Osteoblast (primary cell): ENCODE data around the gene CD300LD. TPM values are rescaled to one million over a fixed set of nuclear protein-coding genes. Genes with fewer than 3 reads are reported as not detected.

Experiments used
- DNase-seq: peaks from one replicate; pipeline ENCODE4 v3.0.0; 2011; ENCODE audit warnings: low spot score, mixed read lengths; ENCODE audit not compliant: insufficient read length; ENCODE audit errors: missing footprints
- H2AFZ ChIP-seq: 2 replicates; pipeline ENCODE4 v1.6.0; 2011; ENCODE audit warnings: mild to moderate bottlenecking, low read length
- H3K27ac ChIP-seq: 2 replicates; pipeline ENCODE4 v1.5.1; 2011; ENCODE audit warnings: mild to moderate bottlenecking, low read depth, low read length, moderate library complexity
- H3K27me3 ChIP-seq: 2 replicates; pipeline ENCODE4 v1.6.0; 2012; ENCODE audit warnings: mild to moderate bottlenecking, control low read depth, inconsistent platforms, low read length, moderate library complexity; ENCODE audit not compliant: insufficient read depth
- H3K36me3 ChIP-seq: 2 replicates; pipeline ENCODE4 v1.5.1; 2011; ENCODE audit warnings: mild to moderate bottlenecking, low read length, control low read depth, moderate library complexity; ENCODE audit not compliant: insufficient read depth
- H3K4me1 ChIP-seq: 2 replicates; pipeline ENCODE4 v1.5.1; 2011; ENCODE audit warnings: mild to moderate bottlenecking, low read length, control low read depth, moderate library complexity; ENCODE audit not compliant: insufficient read depth
- H3K4me2 ChIP-seq: 2 replicates; pipeline ENCODE4 v1.6.0; 2011; ENCODE audit warnings: mild to moderate bottlenecking, low read length; ENCODE audit not compliant: insufficient read depth
- H3K4me3 ChIP-seq: fragments of 200-600 bp; sonication (generic); 3 replicates; pipeline ENCODE4 v1.5.1; 2012; ENCODE audit warnings: mild to moderate bottlenecking, low read length, inconsistent platforms; ENCODE audit not compliant: insufficient read depth
- H3K79me2 ChIP-seq: 2 replicates; pipeline ENCODE4 v1.6.0; 2012; ENCODE audit warnings: mild to moderate bottlenecking, low read length, control low read depth, inconsistent platforms; ENCODE audit not compliant: insufficient read depth
- H3K9me3 ChIP-seq: 2 replicates; pipeline ENCODE4 v1.5.1; 2011; ENCODE audit warnings: low read depth, low read length, control low read depth
- H4K20me1 ChIP-seq: 2 replicates; pipeline ENCODE4 v1.6.0; 2012; ENCODE audit warnings: mild to moderate bottlenecking, low read length, control low read depth; ENCODE audit not compliant: insufficient read depth
- CTCF ChIP-seq: IDR thresholded peaks from 2 replicates; pipeline ENCODE4 v1.5.1; 2011; ENCODE audit warnings: mild to moderate bottlenecking, low read depth, low read length, moderate library complexity; ENCODE audit errors: extremely low read depth
- total RNA-seq: library from RNA; depleted of rRNA; stranded (reverse); fragments of >200 nt; gene quantifications from 2 replicates; pipeline ENCODE4 v1.2.3, GENCODE V29; 2012

Gene CD300LD
- total RNA-seq, 1 donor = not detected

- Histone ChIP-seq H4K20me1 (no peaks in the 10 kb centered on the region), H3K27ac (no peak overlapping the region)
Observed at GRCh38 chr17:74555427-74555940, 36.6 kb downstream of the CD300LD start.

GRCh38 chr17:74554909-74555308 lies 37.2 kb downstream of the CD300LD start:
- no peaks in the 10 kb centered on the region for H3K79me2 ChIP-seq
- H3K27ac ChIP-seq = no peak overlapping the region
- no peak for TF ChIP-seq CTCF
- no peaks in the 10 kb centered on the region for H4K20me1 ChIP-seq
- no peak overlapping the region for H2AFZ ChIP-seq
- no peak overlapping the region for H3K4me3 ChIP-seq
- H3K4me1 ChIP-seq = peaks cover 3% of the 10 kb centered on the region
- DNase-seq = peak; percentile 80
- H3K36me3 ChIP-seq = no peaks in the 10 kb centered on the region
- H3K27me3 ChIP-seq = peaks cover 7% of the 10 kb centered on the region
- H3K4me2 ChIP-seq = no peak overlapping the region
- H3K9me3 ChIP-seq = no peaks in the 10 kb centered on the region

More at GRCh38 chr17:74555427-74555940, 36.6 kb downstream of the CD300LD start:
- Histone ChIP-seq H3K27me3 (peaks cover 7% of the 10 kb centered on the region), H2AFZ (no peak overlapping the region), H3K4me3 (no peak overlapping the region), H3K79me2 (no peaks in the 10 kb centered on the region), H3K4me1 (peaks cover 3% of the 10 kb centered on the region), H3K36me3 (no peaks in the 10 kb centered on the region), H3K9me3 (no peaks in the 10 kb centered on the region), H3K4me2 (no peak overlapping the region)
- no peak for DNase-seq
- no peak for TF ChIP-seq CTCF

- peaks cover 3% of the 10 kb centered on the region for H3K4me1 ChIP-seq
- H2AFZ ChIP-seq = no peak overlapping the region
- TF ChIP-seq CTCF = no peak
- no peak overlapping the region for H3K4me3 ChIP-seq
- no peak overlapping the region for H3K27ac ChIP-seq
- no peaks in the 10 kb centered on the region for H3K36me3 ChIP-seq
- no peaks in the 10 kb centered on the region for H3K79me2 ChIP-seq
- no peak for DNase-seq
- H3K9me3 ChIP-seq = no peaks in the 10 kb centered on the region
- H4K20me1 ChIP-seq = no peaks in the 10 kb centered on the region
- H3K27me3 ChIP-seq = peaks cover 7% of the 10 kb centered on the region
- H3K4me2 ChIP-seq = no peak overlapping the region
Observed at GRCh38 chr17:74552037-74552436, 40.0 kb downstream of the CD300LD start.

GRCh38 chr17:74550602-74551001 lies 41.5 kb downstream of the CD300LD start:
- Histone ChIP-seq H3K79me2 (no peaks in the 10 kb centered on the region), H3K27me3 (peaks cover 7% of the 10 kb centered on the region)

More at GRCh38 chr17:74550602-74551001, 41.5 kb downstream of the CD300LD start:
- peaks cover 3% of the 10 kb centered on the region for H3K4me1 ChIP-seq
- H3K4me2 ChIP-seq = no peak overlapping the region
- no peaks in the 10 kb centered on the region for H3K36me3 ChIP-seq
- no peak for TF ChIP-seq CTCF
- H4K20me1 ChIP-seq = no peaks in the 10 kb centered on the region
- no peak overlapping the region for H3K4me3 ChIP-seq
- peak; percentile 18 for DNase-seq
- no peak overlapping the region for H2AFZ ChIP-seq
- no peaks in the 10 kb centered on the region for H3K9me3 ChIP-seq
- H3K27ac ChIP-seq = no peak overlapping the region
